ENCODE data around the gene SCP2D1.

The SCP2D1 gene

GRCh38 chr20:18815194-18815942 is 1.8 kb downstream of the SCP2D1 start:
- no peak for DNase-seq

GRCh38 chr20:18822832-18823231 is 9.2 kb downstream of the SCP2D1 start:
- no peak for DNase-seq

GRCh38 chr20:18831830-18832499 is 18.4 kb downstream of the SCP2D1 start:
- DNase-seq = no peak

- DNase-seq = no peak
Observed at GRCh38 chr20:18832546-18833200, 19.1 kb downstream of the SCP2D1 start.

- no peak for DNase-seq
Observed at GRCh38 chr20:18835466-18836256, 22.1 kb downstream of the SCP2D1 start.

- DNase-seq = no peak
Observed at GRCh38 chr20:18837718-18838117, 24.1 kb downstream of the SCP2D1 start.

GRCh38 chr20:18839507-18840247 is 26.1 kb downstream of the SCP2D1 start:
- DNase-seq = no peak

GRCh38 chr20:18840248-18840645 is 26.7 kb downstream of the SCP2D1 start:
- no peak for DNase-seq

- no peak for DNase-seq
Observed at GRCh38 chr20:18845017-18845416, 31.4 kb downstream of the SCP2D1 start.

GRCh38 chr20:18847226-18847755 is 33.7 kb downstream of the SCP2D1 start:
- DNase-seq = no peak

GRCh38 chr20:18849131-18849530 is 35.5 kb downstream of the SCP2D1 start:
- no peak for DNase-seq

- no peak for DNase-seq
Observed at GRCh38 chr20:18851629-18852028, 38.0 kb downstream of the SCP2D1 start.

- DNase-seq = no peak
Observed at GRCh38 chr20:18852318-18852717, 38.7 kb downstream of the SCP2D1 start.

- no peak for DNase-seq
Observed at GRCh38 chr20:18853216-18853615, 39.6 kb downstream of the SCP2D1 start.

GRCh38 chr20:18853946-18854646 is 40.5 kb downstream of the SCP2D1 start:
- no peak for DNase-seq

GRCh38 chr20:18855882-18856281 is 42.3 kb downstream of the SCP2D1 start:
- no peak for DNase-seq

GRCh38 chr20:18856873-18857272 is 43.3 kb downstream of the SCP2D1 start:
- no peak for DNase-seq

- no peak for DNase-seq
Observed at GRCh38 chr20:18857640-18858039, 44.1 kb downstream of the SCP2D1 start.

- no peak for DNase-seq
Observed at GRCh38 chr20:18858816-18859215, 45.2 kb downstream of the SCP2D1 start.
